Measurements from ENCODE around the gene BRWD1. TPM values are rescaled to one million over a fixed set of nuclear protein-coding genes. Genes with fewer than 3 reads are reported as not detected.

Gene BRWD1
- total RNA-seq, 2 experiments from 2014 or later = 53.2 to 61.7 TPM

- H3K4me3 ChIP-seq (ENCODE audit: low read depth, low read length, poor library complexity, severe bottlenecking) = no peak overlapping the region
- intact Hi-C loops (cut with micrococcal nuclease; ENCODE audit: unreplicated experiment) = no loop called here
- peaks cover 93% of the 10 kb centered on the region for H3K36me3 ChIP-seq (ENCODE audit: insufficient read depth, low read length)
- DNase-seq (ENCODE audit: low spot score) = no peak
- no peaks in the 10 kb centered on the region; the same call in 1 of the 2 replicates for H3K79me2 ChIP-seq (ENCODE audit: insufficient read depth, low read depth, low read length)
- H2AFZ ChIP-seq (ENCODE audit: low read length) = no peak overlapping the region
- no peaks in the 10 kb centered on the region for H3K9me3 ChIP-seq (ENCODE audit: low read length)
- BruUV-seq (replicated peaks) = no TSS peak
- CTCF ChIA-PET (ENCODE audit: unreplicated experiment) = no interaction called here
- H3K27ac ChIP-seq (ENCODE audit: low read depth, low read length, poor library complexity, severe bottlenecking) = no peak overlapping the region
- H4K20me1 ChIP-seq (ENCODE audit: insufficient read depth, low read length) = no peaks in the 10 kb centered on the region
- no peak overlapping the region for H3K4me2 ChIP-seq (ENCODE audit: low read length)
- no peaks in the 10 kb centered on the region for H3K9me2 ChIP-seq (ENCODE audit: insufficient read depth, low read length)
- no peaks in the 10 kb centered on the region for H3K4me1 ChIP-seq (ENCODE audit: insufficient read depth, low read length, poor library complexity, severe bottlenecking)
- POLR2A ChIA-PET = no interaction called here
- no peak for TF ChIP-seq CTCF (conservative IDR thresholded peaks at IDR 0.05; ENCODE audit: low read length)
- no peak for TF ChIP-seq EZH2phosphoT487 (IDR thresholded peaks at IDR 0.05; ENCODE audit: borderline replicate concordance, low read depth, low read length)
Measured at GRCh38 chr21:39263372-39263771, 50.1 kb downstream of the BRWD1 start.

- no peaks in the 10 kb centered on the region for H3K4me1 ChIP-seq (ENCODE audit: insufficient read depth, low read length, poor library complexity, severe bottlenecking)
- no peak for DNase-seq (ENCODE audit: low spot score)
- intact Hi-C loops (cut with micrococcal nuclease; ENCODE audit: unreplicated experiment) = no loop called here
- H3K27ac ChIP-seq (ENCODE audit: low read depth, low read length, poor library complexity, severe bottlenecking) = no peak overlapping the region
- no peak overlapping the region for H2AFZ ChIP-seq (ENCODE audit: low read length)
- H4K20me1 ChIP-seq (ENCODE audit: insufficient read depth, low read length) = no peaks in the 10 kb centered on the region
- POLR2A ChIA-PET = no interaction called here
- peaks cover 90% of the 10 kb centered on the region for H3K36me3 ChIP-seq (ENCODE audit: insufficient read depth, low read length)
- H3K9me2 ChIP-seq (ENCODE audit: insufficient read depth, low read length) = no peaks in the 10 kb centered on the region
- CTCF ChIA-PET (ENCODE audit: unreplicated experiment) = no interaction called here
- no peak overlapping the region for H3K4me3 ChIP-seq (ENCODE audit: low read depth, low read length, poor library complexity, severe bottlenecking)
- H3K9me3 ChIP-seq (ENCODE audit: low read length) = no peaks in the 10 kb centered on the region
- H3K4me2 ChIP-seq (ENCODE audit: low read length) = no peak overlapping the region
- H3K79me2 ChIP-seq (ENCODE audit: insufficient read depth, low read depth, low read length) = no peaks in the 10 kb centered on the region; the same call in 1 of the 2 replicates
- TF ChIP-seq CTCF (conservative IDR thresholded peaks at IDR 0.05; ENCODE audit: low read length) (no peak), EZH2phosphoT487 (IDR thresholded peaks at IDR 0.05; ENCODE audit: borderline replicate concordance, low read depth, low read length) (no peak)
- BruUV-seq (replicated peaks) = no TSS peak
Measured at GRCh38 chr21:39258207-39258606, 55.2 kb downstream of the BRWD1 start.

- Histone ChIP-seq H3K27ac (ENCODE audit: low read depth, low read length, poor library complexity, severe bottlenecking) (no peak overlapping the region), H4K20me1 (ENCODE audit: insufficient read depth, low read length) (no peaks in the 10 kb centered on the region), H3K9me2 (ENCODE audit: insufficient read depth, low read length) (no peaks in the 10 kb centered on the region), H2AFZ (ENCODE audit: low read length) (no peak overlapping the region), H3K79me2 (ENCODE audit: insufficient read depth, low read depth, low read length) (no peaks in the 10 kb centered on the region), H3K4me1 (ENCODE audit: insufficient read depth, low read length, poor library complexity, severe bottlenecking) (no peaks in the 10 kb centered on the region), H3K9me3 (ENCODE audit: low read length) (no peaks in the 10 kb centered on the region), H3K4me2 (ENCODE audit: low read length) (no peak overlapping the region), H3K36me3 (ENCODE audit: insufficient read depth, low read length) (peaks cover 93% of the 10 kb centered on the region), H3K4me3 (ENCODE audit: low read depth, low read length, poor library complexity, severe bottlenecking) (no peak overlapping the region)
- CTCF ChIA-PET (ENCODE audit: unreplicated experiment) = no interaction called here
- no TSS peak for BruUV-seq (replicated peaks)
- POLR2A ChIA-PET = interaction anchor here (0.7 to 1.1 kb wide), 3 partner anchors 11 to 49 kb away, joined by 3 read pairs; no protein-coding TSS in a partner anchor
- no peak for DNase-seq (ENCODE audit: low spot score)
- TF ChIP-seq EZH2phosphoT487 (IDR thresholded peaks at IDR 0.05; ENCODE audit: borderline replicate concordance, low read depth, low read length) (no peak), CTCF (conservative IDR thresholded peaks at IDR 0.05; ENCODE audit: low read length) (no peak)
- intact Hi-C loops (cut with micrococcal nuclease; ENCODE audit: unreplicated experiment) = no loop called here
Measured at GRCh38 chr21:39251326-39251725, 62.1 kb downstream of the BRWD1 start.
